ENCODE data around the gene PPP3CA.

DNA sequence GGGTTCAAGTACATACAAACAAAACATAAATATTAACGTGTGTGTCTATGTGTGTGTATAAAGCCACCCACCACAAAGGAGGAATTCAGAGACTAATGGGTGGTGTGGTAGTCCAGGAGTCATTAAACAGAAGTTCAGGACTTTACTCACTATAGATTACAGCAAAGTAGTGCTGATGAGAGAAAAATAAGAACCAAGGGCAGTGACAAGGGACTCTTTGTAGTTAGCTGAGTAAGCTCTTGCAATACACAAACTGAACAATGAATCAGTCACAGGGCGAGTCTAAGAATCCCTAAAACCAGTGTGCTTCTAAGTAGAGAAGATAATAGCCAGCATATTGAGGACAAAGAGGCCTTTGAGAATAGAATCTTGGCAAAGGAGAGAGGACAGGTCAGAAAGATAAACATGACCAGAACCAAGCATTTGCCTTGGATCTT lies 232.4 kb downstream of the PPP3CA start:
- no peak for TF ChIP-seq ZNF114 (CRISPR knock-in tag; IDR thresholded peaks at IDR 0.05)
- TF ChIP-seq EZH2 (IDR thresholded peaks at IDR 0.05; ENCODE audit: low read depth, unreplicated experiment) = no peak
